ENCODE measurements around the gene SYPL1.

DNA sequence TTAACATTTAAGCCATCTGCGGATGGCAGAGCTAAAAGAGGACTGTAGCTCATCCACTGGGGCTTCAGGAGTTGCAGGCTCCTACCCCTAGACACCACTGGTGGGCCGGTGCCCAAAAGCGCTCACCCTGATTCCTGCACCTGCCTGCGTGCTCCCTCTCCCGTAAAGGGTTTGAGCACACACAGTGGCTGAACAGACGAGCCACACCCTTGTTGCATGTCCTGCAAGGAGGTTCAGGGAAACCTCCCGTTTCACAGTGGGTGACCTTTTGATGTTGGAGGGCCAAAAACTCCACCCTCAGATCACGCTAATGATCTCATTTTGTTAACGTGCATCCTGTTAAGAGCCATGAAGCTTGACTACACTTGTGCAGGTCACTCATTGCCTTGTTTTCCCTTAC, 37.9 kb downstream of the SYPL1 start:
- TF ChIP-seq, protein P1, sequence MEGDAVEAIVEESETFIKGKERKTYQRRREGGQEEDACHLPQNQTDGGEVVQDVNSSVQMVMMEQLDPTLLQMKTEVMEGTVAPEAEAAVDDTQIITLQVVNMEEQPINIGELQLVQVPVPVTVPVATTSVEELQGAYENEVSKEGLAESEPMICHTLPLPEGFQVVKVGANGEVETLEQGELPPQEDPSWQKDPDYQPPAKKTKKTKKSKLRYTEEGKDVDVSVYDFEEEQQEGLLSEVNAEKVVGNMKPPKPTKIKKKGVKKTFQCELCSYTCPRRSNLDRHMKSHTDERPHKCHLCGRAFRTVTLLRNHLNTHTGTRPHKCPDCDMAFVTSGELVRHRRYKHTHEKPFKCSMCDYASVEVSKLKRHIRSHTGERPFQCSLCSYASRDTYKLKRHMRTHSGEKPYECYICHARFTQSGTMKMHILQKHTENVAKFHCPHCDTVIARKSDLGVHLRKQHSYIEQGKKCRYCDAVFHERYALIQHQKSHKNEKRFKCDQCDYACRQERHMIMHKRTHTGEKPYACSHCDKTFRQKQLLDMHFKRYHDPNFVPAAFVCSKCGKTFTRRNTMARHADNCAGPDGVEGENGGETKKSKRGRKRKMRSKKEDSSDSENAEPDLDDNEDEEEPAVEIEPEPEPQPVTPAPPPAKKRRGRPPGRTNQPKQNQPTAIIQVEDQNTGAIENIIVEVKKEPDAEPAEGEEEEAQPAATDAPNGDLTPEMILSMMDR (IDR thresholded peaks at IDR 0.05 in 2 of 3, conservative IDR thresholded peaks at IDR 0.05 in 1 of 3; ENCODE audit: borderline replicate concordance in 1 of 3, insufficient read depth in 1 of 3, low read depth in 2 of 3, low read length in 2 of 3), result no peak
- TF ChIP-seq TCF7L2 (IDR thresholded peaks at IDR 0.05; ENCODE audit: borderline replicate concordance, extremely low read depth, insufficient read depth, insufficient read length) (no peak), POLR2A (IDR thresholded peaks at IDR 0.05; ENCODE audit: borderline replicate concordance, extremely low read depth, insufficient read depth, insufficient read length) (no peak), EZH2 (IDR thresholded peaks at IDR 0.05) (no peak), POLR2AphosphoS5 (IDR thresholded peaks at IDR 0.05; ENCODE audit: low read depth, low read length) (no peak), ZFX (IDR thresholded peaks at IDR 0.05) (no peak), CEBPB (IDR thresholded peaks at IDR 0.05; ENCODE audit: low read depth) (no peak), JUND (IDR thresholded peaks at IDR 0.05) (no peak), RAD21 (IDR thresholded peaks at IDR 0.05; ENCODE audit: low read depth) (no peak), EGR1 (IDR thresholded peaks at IDR 0.05; ENCODE audit: low read depth) (no peak), ZNF274 (IDR thresholded peaks at IDR 0.05; ENCODE audit: low read depth, low read length) (no peak)
- TF ChIP-seq, protein P2, sequence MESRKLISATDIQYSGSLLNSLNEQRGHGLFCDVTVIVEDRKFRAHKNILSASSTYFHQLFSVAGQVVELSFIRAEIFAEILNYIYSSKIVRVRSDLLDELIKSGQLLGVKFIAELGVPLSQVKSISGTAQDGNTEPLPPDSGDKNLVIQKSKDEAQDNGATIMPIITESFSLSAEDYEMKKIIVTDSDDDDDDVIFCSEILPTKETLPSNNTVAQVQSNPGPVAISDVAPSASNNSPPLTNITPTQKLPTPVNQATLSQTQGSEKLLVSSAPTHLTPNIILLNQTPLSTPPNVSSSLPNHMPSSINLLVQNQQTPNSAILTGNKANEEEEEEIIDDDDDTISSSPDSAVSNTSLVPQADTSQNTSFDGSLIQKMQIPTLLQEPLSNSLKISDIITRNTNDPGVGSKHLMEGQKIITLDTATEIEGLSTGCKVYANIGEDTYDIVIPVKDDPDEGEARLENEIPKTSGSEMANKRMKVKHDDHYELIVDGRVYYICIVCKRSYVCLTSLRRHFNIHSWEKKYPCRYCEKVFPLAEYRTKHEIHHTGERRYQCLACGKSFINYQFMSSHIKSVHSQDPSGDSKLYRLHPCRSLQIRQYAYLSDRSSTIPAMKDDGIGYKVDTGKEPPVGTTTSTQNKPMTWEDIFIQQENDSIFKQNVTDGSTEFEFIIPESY (IDR thresholded peaks at IDR 0.05; ENCODE audit: extremely low read depth, insufficient replicate concordance, low read length), result no peak
- TF ChIP-seq, protein P3, sequence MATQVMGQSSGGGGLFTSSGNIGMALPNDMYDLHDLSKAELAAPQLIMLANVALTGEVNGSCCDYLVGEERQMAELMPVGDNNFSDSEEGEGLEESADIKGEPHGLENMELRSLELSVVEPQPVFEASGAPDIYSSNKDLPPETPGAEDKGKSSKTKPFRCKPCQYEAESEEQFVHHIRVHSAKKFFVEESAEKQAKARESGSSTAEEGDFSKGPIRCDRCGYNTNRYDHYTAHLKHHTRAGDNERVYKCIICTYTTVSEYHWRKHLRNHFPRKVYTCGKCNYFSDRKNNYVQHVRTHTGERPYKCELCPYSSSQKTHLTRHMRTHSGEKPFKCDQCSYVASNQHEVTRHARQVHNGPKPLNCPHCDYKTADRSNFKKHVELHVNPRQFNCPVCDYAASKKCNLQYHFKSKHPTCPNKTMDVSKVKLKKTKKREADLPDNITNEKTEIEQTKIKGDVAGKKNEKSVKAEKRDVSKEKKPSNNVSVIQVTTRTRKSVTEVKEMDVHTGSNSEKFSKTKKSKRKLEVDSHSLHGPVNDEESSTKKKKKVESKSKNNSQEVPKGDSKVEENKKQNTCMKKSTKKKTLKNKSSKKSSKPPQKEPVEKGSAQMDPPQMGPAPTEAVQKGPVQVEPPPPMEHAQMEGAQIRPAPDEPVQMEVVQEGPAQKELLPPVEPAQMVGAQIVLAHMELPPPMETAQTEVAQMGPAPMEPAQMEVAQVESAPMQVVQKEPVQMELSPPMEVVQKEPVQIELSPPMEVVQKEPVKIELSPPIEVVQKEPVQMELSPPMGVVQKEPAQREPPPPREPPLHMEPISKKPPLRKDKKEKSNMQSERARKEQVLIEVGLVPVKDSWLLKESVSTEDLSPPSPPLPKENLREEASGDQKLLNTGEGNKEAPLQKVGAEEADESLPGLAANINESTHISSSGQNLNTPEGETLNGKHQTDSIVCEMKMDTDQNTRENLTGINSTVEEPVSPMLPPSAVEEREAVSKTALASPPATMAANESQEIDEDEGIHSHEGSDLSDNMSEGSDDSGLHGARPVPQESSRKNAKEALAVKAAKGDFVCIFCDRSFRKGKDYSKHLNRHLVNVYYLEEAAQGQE (IDR thresholded peaks at IDR 0.05; ENCODE audit: low read depth), result no peak

Data from HCT116 (cell line).